Measurements from ENCODE around the gene TBC1D2B. TPM values are rescaled to one million over a fixed set of nuclear protein-coding genes. Genes with fewer than 3 reads are reported as not detected.

The TBC1D2B gene
- total RNA-seq, 1 donor from 2014 or later = 26.2 TPM

GRCh38 chr15:78071383-78071782 is 6.1 kb downstream of the TBC1D2B start:
- no peak for DNase-seq

GRCh38 chr15:78070049-78070700 is 7.3 kb downstream of the TBC1D2B start:
- DNase-seq = peak; percentile 62

GRCh38 chr15:78069462-78070029 is 8.0 kb downstream of the TBC1D2B start:
- no peak for DNase-seq

- peak; percentile 84 for DNase-seq
These were observed 8.5 kb downstream of the TBC1D2B start for GRCh38 chr15:78069052-78069414.

DNA sequence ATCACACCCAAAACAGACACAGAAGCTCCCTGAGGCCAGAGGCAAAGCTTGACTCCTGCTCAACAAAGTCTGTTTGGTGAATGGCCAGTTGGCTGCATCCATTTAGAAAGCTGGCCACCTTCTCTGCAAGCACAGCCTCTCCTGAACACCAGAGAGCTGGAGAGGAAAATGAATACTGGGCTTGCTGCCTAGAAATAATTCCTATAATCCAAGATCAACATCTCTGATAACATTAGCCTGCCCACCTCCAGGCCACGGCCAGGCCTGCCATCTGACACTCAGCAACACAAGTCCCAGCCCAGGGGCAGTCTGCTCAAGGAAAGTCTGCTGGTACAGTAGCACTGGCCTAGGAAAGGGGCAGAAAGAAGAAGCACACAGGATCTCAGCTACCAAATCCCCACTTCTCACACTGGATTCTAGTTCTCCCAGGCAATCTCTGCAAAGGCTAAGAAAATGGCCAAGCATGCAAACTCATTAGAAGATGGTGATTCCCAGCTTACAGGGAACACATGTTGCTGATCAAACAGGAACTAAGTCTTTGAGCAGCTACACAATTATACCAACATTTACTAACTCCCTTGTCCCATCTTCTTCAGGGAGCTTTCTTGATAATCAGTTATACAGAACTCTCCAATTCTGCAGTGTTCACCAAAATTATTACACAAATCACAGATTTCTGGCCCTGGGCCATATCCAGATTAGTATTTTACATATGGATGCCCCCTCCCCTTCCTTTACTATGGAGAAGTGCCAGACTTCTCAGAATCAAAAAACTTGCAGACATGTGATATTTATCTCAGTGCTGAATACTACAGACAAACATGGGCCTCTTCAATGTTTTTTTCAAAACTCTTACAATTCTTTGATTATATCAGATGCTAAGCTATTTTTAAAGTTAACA is 9.9 kb downstream of the TBC1D2B start:
- DNase-seq = peak; percentile 56

DNA sequence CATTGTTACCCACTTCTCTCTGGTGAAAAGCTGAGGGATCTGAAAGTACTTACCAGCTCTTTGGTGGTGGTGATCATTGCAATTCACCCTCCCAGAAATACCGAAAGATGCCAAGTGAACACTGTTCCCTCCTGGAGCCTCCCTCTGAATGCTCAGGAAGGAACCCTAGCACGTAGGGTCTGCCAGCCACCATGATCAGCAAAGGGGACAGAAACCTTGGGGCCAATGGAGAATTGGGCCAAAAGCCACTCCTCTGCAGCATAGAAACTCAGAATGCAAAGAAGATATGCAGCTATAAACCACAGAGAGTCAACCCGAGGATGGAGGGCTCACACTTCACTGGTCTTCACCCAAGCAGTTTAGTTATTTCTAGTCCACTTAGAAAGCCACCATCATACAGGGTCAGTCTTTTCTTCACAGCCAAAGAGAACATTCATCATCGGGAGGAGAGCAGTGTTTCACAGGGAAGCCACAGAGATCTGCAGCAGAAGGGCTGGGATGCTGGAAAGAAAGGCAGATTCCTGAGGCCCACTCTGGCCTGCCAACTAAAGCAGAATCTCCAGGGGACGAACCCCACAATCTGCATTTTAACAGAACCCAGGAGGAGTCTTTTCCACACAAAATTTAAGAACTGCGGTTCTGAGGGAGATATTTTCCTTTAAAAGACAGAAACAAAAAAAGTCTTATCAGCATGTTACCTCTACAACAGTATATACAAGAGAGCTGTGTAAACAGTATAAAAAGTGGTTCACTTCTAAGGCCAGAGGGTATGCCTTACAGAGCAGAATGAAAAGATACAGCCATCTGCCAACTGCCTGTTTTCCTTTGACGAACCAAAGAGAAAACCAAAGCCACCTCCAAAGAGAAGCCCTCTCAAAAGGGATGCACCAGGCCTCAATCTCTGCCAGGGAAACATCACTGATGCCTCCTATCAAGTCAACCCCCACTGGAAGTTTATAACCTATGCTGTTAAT is 11.3 kb downstream of the TBC1D2B start:
- no peak for DNase-seq

DNA sequence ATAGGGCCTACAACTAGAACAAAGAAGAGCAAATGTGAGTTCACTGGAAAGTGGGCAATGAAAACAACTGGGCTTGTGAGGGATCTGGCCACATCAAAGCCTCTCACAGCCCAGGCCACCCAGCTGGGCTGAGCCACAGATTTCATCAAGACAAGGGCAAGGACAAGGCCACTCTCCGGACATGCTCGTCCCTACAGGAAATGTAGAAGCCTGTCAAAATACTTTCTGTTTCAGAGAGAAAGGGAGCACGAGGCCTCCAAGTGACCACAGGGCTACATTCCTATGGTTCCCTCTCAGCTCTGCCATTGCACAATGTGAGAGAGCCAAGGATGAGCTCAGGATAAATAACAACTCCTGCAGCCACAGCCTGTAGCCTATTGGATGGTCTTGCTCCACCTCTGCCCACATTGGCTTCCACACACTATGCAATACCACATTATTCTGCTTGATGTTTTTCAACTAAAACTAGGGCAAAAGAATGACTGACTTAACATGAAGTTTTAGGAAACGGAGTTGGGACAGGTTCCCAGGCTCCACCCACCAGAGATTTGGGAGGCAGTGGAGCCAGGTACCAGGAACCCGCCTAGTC is 12.1 kb downstream of the TBC1D2B start:
- peak; percentile 65 for DNase-seq

GRCh38 chr15:78064544-78064943 is 13.0 kb downstream of the TBC1D2B start:
- no peak for DNase-seq

GRCh38 chr15:78063970-78064385 is 13.5 kb downstream of the TBC1D2B start:
- DNase-seq = no peak

DNA sequence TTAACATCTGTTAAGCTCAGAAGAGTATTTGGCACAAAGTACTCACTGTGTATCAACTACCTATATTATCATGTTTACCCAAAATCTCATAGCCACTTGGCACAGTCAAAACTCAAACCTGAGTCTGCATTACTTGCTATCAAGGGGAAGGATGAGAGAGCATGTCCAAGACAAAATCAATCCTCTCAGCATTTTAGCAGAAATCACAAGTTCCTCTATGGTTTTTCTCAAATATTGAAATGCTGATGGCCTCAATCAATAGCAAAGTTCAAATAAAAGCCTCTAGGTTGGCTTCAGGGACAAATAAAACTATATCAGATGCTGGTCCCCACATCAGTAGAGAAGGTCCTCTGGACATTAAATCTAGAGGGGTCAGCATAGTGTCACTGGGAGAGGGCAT is 14.3 kb downstream of the TBC1D2B start:
- no peak for DNase-seq

DNA sequence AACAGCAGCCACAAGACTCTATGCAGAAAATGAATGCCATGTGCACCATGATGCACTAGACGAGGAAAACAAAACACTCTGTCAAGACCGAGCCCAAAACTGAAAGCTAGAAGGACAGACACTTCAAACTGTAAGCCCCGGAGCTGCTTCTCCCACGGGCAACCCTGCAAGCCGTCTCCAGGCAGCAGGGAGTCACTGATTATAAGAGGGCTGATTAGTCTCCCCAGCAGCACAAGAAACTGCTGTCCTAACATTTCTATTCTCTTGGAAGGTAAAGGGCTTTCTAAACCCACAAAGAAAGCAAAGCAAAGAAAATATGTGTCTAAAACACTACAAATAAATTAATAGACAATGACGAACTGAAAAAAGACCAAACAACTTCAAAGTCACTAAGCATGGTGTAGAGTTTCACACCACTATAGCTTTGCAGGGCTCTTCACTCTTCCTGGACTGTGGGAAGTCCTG is 15.5 kb downstream of the TBC1D2B start:
- DNase-seq = no peak

GRCh38 chr15:78060232-78060631 is 17.3 kb downstream of the TBC1D2B start:
- no peak for DNase-seq

DNA sequence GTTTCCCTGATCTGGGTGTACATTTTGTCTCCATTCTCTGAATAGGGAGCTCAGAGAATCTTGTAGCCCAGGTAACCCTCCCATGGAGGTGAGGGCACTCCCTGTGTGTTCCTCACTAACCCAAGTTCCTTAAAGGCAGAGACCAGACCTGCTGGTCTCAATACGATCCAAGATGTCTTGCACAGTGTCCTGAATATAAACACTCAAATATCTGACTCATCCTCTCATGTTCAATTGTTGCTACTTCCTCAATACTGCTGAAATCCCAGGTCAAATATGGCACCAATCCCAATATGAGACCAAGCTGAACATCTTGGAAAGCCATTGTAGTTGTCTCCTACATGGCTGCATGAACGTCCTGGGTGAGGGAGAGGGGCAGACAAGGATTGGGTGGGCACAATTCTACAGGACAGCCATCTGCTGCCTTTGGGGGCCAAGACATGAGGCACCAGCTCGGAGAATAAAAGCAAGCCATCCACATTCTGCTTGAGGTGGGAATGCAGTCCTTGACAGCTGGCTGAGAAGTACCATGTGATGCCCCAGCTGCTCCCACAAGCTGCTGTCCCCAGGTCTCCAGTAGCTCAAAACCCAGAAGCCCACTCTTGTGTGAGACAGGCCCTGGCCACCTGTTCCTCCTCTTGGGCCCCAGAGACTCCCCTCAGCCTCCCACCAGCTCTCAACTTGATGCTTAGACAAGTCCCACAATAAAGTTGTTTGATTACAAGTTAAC is 18.2 kb downstream of the TBC1D2B start:
- DNase-seq = peak; percentile 77

- DNase-seq = no peak
These were observed 19.0 kb downstream of the TBC1D2B start for GRCh38 chr15:78058401-78058935.

GRCh38 chr15:78057803-78058202 is 19.7 kb downstream of the TBC1D2B start:
- DNase-seq = no peak

- peak; percentile 55 for DNase-seq
These were observed 20.7 kb downstream of the TBC1D2B start for GRCh38 chr15:78056714-78057269.

GRCh38 chr15:78055919-78056713 is 21.4 kb downstream of the TBC1D2B start:
- no peak for DNase-seq

GRCh38 chr15:78054966-78055365 is 22.5 kb downstream of the TBC1D2B start:
- no peak for DNase-seq

DNA sequence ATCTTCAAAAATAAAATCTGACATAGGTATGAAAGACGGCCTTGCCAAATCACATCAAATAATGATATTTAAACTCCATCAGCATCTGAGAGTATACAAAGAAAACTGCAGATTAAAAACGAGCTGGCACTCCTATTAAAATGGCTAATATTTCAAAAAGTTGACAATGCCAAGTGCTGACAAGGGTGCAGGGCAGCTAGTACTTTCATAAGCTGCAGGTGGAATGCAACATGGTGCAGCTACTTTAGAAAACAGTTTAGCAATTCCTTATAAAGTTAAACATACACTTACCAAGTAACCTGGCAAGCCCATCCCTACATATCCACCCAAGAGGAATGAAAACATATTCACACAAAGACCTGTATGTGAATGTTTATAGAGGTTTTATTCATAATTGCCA is 23.0 kb downstream of the TBC1D2B start:
- no peak for DNase-seq

DNA sequence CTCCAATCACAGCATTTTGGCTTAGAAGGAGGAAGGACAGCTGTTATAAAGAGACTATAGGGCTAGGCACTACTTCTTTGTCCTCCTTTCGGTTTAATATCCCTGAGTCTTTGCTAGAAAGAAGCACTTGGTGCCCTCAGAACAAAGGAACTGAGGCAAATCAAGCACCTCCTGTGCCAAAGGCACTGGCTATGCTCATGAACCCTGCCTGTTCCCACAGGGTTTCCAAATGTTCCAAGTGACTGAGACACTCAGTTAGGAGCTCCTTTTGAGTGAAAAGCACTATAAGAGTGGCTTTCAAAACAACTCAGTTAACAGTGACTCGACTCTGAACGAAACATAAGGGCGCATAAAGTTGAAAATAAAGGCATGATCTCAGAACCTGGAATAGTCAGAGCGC is 25.0 kb downstream of the TBC1D2B start:
- DNase-seq = no peak
